Right atrium auricular region (tissue), 2 donors: Measurements from ENCODE around the gene NOLC1. TPM values are rescaled to one million over a fixed set of nuclear protein-coding genes. Genes with fewer than 3 reads are reported as not detected.

Source experiments
- DNase-seq: peaks from one replicate; pipeline ENCODE4 v3.0.0-alpha.2; 2019; ENCODE audit warnings: low spot score
- H3K27ac ChIP-seq, 2 donors: fragments of 200-600 bp; sonication (generic); 1 replicate in 1 of 2; 2 replicates in 1 of 2; pipeline ENCODE4 v1.5.1; 2016 to 2019
- H3K27me3 ChIP-seq, 2 donors: fragments of 200-600 bp; sonication (generic); one replicate each; pipeline versions ENCODE4 v1.5.1 to v1.6.0; 2017 to 2019
- H3K36me3 ChIP-seq: fragments of 200-600 bp; sonication (generic); one replicate; pipeline ENCODE4 v1.5.1; 2016
- H3K4me1 ChIP-seq, 2 donors: fragments of 200-600 bp; sonication (generic); one replicate each; pipeline versions ENCODE4 v1.5.1 to v1.6.0; 2017 to 2019
- H3K4me3 ChIP-seq, 2 donors: fragments of 200-600 bp; sonication (generic); 1 replicate in 1 of 2; 2 replicates in 1 of 2; pipeline ENCODE4 v1.5.1; 2017 to 2019; ENCODE audit warnings: mild to moderate bottlenecking in 1 of 2, moderate library complexity in 1 of 2
- H3K9me3 ChIP-seq, 2 donors: fragments of 200-600 bp; sonication (generic); one replicate each; pipeline ENCODE4 v1.5.1; 2019
- total RNA-seq, 2 donors: library from RNA; depleted of rRNA; stranded (reverse); fragments of >200 nt; gene quantifications; one replicate each; pipeline ENCODE4 v1.1.0, GENCODE V29; 2016
- TF ChIP-seq, protein P1 (sequence below), 2 donors: fragments of 200-600 bp; sonication (generic); IDR thresholded peaks; one replicate each; pipeline ENCODE4 v1.5.1; 2019; ENCODE audit warnings: antibody characterized with exemption in 2 of 2

NOLC1 gene
- total RNA-seq, 2 donors from 2014 or later = 42.2 to 47.8 TPM

DNA sequence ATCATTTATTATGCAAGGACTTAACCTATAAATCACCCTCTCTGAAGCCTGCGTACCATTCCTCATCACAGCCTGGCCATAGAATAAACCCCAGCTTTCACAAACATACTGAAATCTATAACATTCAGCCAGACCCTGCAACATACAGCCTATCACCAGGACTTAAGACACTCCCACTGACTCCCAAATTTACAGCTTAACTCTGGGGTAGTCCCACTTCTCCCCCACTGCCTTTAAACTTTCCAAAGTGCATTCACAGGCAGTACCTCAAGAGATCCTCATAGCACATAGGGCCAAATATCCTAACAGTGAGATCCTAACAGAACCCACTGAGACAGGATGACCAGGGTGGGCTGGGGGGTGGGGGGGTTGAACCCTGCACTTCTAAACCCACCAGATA, 35.5 kb upstream of the NOLC1 start:
- no peaks in the 10 kb centered on the region for H3K27me3 ChIP-seq
- no peaks in the 10 kb centered on the region for H3K9me3 ChIP-seq
- no peak for DNase-seq
- H3K36me3 ChIP-seq = no peaks in the 10 kb centered on the region
- peak overlapping the region in 1 of 2 donors; percentile 87 for H3K4me3 ChIP-seq
- TF ChIP-seq, protein P1, sequence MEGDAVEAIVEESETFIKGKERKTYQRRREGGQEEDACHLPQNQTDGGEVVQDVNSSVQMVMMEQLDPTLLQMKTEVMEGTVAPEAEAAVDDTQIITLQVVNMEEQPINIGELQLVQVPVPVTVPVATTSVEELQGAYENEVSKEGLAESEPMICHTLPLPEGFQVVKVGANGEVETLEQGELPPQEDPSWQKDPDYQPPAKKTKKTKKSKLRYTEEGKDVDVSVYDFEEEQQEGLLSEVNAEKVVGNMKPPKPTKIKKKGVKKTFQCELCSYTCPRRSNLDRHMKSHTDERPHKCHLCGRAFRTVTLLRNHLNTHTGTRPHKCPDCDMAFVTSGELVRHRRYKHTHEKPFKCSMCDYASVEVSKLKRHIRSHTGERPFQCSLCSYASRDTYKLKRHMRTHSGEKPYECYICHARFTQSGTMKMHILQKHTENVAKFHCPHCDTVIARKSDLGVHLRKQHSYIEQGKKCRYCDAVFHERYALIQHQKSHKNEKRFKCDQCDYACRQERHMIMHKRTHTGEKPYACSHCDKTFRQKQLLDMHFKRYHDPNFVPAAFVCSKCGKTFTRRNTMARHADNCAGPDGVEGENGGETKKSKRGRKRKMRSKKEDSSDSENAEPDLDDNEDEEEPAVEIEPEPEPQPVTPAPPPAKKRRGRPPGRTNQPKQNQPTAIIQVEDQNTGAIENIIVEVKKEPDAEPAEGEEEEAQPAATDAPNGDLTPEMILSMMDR (IDR thresholded peaks at IDR 0.05) = no peak
- peak overlapping the region; percentile 97 to 99 for H3K27ac ChIP-seq
- peaks cover 0 to 82% of the 10 kb centered on the region in 2 donors for H3K4me1 ChIP-seq

DNA sequence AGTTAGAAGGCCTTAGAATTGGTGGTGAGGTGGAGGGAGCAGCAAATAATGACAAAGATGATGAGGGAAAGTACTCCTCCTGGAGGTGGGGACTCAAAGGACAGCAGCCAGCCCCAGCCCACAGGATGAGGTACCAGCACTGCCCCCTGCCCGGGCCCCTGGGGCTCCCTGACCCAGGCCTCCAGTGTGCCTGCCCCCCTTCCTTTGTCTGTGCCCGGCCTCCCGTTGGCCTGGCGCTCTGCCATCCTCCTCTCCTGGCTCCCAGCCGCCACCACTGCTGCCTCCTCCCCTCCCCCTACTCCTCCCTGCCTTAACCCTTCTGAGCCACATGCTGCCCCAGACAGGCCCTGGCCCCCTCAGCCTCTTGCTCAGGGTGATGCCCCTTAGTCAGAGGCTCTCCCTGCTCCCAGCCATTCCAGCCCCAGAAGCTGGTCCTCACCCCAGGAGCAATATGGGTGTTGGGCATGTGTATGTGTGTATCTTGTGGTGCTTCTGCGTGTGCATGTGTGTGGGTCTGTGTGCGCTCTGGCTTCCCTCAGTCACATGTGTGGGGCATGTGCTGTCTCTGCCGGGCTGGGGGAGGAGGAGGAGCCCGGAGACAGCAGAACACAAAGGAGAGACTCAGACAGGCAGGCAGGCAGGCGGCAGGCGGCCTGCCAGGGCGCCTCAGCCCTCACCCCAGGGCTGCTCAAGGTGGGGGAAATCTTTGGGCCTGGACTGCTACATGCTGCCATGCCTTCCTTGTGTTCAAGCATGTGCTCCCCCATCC, 34.6 kb upstream of the NOLC1 start:
- DNase-seq = peak; percentile 75
- TF ChIP-seq, protein P1 (IDR thresholded peaks at IDR 0.05) = no peak
- Histone ChIP-seq H3K27ac (peak overlapping the region; percentile 97 to 99), H3K27me3 (no peaks in the 10 kb centered on the region), H3K4me1 (peaks cover 0 to 83% of the 10 kb centered on the region in 2 donors), H3K4me3 (peak overlapping the region in 1 of 2 donors; percentile 87), H3K9me3 (no peaks in the 10 kb centered on the region), H3K36me3 (no peaks in the 10 kb centered on the region)

DNA sequence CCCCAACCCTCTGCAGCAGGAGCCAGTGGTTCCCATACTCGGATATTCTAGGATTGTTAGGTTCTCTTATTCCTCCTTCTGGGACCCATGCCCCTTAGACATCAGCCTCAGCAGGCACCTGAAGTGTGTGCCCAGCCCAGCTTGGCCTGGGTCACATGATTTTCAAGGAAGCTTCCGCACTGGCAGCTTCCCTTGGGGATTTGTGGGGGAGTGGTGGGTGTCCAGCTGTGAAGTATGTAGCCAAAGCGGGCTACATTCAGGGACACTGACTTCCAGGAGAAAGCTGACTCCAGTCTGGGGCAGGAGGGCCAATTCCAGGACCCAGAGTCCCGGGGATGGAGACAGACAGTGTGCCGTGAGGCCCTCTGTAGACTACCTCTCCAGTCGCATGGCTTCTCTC, 33.3 kb upstream of the NOLC1 start:
- no peaks in the 10 kb centered on the region for H3K27me3 ChIP-seq
- DNase-seq = no peak

DNA sequence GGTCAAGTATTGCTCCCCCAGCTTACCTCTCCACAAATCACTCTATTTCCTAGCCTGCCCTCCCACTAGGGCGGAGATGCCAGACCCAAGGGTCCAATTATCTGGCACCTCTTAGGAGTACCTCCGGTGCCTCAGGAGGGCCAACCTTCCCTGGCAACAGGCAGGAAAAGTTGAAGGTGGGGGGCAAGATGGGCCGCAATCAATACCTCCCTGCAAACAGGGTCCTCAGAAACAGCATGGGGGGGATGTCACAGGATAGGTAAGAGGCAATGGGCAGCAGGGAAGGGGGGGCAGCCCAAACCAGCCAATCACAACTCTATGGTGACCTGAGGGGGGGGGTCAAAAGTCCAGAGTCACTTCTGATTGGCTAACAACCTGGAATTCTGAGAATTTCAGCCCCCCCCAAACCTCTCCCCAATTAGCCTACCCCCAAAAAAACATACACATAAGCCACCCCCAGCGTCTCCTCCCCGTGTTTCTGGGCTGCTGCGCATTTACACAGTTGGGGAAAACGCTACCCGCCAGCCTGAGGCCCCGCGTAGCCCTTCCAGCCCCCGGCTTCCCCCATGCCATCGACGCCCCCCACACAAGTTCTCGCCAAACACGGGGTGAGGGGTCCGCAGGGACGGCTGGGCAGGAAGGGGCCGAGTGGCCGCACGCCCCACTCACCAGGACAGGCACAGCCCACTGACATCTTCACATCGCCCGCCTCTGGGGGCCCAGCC, 32.6 kb upstream of the NOLC1 start:
- no peaks in the 10 kb centered on the region for H3K9me3 ChIP-seq
- peak overlapping the region; percentile 97 to 99 for H3K27ac ChIP-seq
- peaks cover 0 to 63% of the 10 kb centered on the region in 2 donors for H3K4me1 ChIP-seq
- peak overlapping the region; percentile 87 to 94 for H3K4me3 ChIP-seq
- no peaks in the 10 kb centered on the region for H3K27me3 ChIP-seq
- H3K36me3 ChIP-seq = no peaks in the 10 kb centered on the region
- TF ChIP-seq, protein P1 (IDR thresholded peaks at IDR 0.05) = no peak
- DNase-seq = peak; percentile 85

More for the DNA sequence above, 33.3 kb upstream of the NOLC1 start:
- Histone ChIP-seq H3K36me3 (no peaks in the 10 kb centered on the region), H3K9me3 (no peaks in the 10 kb centered on the region), H3K4me1 (peaks cover 0 to 70% of the 10 kb centered on the region in 2 donors), H3K27ac (peak overlapping the region; percentile 97 to 99), H3K4me3 (peak overlapping the region; percentile 87 to 94)
- TF ChIP-seq, protein P1 (IDR thresholded peaks at IDR 0.05) = no peak

DNA sequence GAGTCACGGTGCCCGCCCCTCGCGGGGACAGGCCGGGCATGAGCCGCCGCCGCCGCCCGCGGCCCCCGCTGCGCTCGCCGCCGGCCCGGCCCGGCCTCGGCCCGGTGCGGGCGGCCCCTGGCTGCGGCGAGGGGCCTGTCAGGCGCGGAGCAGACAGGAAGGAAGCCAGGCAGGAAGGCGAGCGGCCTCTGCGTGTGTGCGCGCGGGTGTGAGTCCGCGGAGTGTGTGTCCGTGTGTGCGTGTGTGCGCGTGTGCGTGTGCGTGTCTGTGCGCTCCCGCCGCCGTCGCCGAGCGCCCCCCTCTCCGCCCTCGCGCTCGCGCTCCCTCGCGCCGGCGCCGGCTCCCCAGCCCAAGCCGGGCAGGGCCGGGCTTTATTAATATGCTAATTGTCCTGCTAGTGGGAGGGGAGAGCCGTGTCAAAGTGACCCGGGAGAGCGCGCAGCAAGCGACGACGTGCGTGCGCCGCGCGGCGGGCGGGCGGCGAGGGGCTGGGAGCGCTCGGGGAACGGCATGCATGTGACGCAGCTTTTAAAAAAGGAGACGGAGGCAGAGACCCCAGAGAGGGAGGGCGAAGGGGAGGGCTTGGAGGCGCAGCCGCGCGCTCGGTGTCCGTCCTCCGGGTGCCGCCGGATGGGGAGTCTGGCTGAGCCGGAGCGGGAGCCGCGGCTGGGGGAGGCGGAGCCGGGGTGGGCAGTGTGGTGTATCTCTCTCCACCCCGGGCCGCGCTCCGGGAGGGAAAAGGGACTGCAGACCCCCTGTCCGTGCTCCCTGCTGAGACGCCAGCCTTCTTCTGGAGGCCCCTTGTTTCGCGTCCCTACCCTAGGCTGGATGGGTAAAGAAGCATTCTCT, 31.8 kb upstream of the NOLC1 start, which contains the start of gene LDB1:
Gene LDB1 (minus strand): TSS at position 227 of the 849 bp plus-strand sequence. CDS start 258 bp downstream, outside the sequence.
- Histone ChIP-seq H3K4me3 (peak within 1 kb of the TSS; percentile 87 to 94), H3K27ac (peak within 1 kb of the TSS; percentile 97 to 99), H3K36me3 (no peaks in the 10 kb centered on the region), H3K4me1 (peaks cover 0 to 58% of the 10 kb centered on the region in 2 donors), H3K9me3 (no peaks in the 10 kb centered on the region), H3K27me3 (no peaks in the 10 kb centered on the region)
- DNase-seq = peak; percentile 78
- TF ChIP-seq, protein P1 (IDR thresholded peaks at IDR 0.05) = no peak
